Stimulated activated effector memory CD8-positive, alpha-beta T cell treated with anti-CD3 and anti-CD28 coated beads, Interleukin-12 subunit alpha, Interleukin-12 subunit beta, amount 100 ng/mL, for 72 hours (primary cell): ENCODE data around the gene PLCB1.

Source experiments
- ATAC-seq: fragments of 150-1000 bp; cut with Tn5 transposase; 2 replicates; pipeline ENCODE4 v1.10.0; 2021
- DNase-seq, 2 donors: peaks; one replicate each; pipeline ENCODE4 v3.0.0; 2021 to 2022; ENCODE audit warnings: low spot score in 2 of 2
- H3K27ac Mint-ChIP-seq: one replicate; pipeline ENCODE4 v1.8.0; 2022; ENCODE audit warnings: mild to moderate bottlenecking, mixed read lengths
- H3K36me3 Mint-ChIP-seq: one replicate; pipeline ENCODE4 v1.8.0; 2022; ENCODE audit warnings: mild to moderate bottlenecking, mixed read lengths
- H3K4me1 Mint-ChIP-seq: one replicate; pipeline ENCODE4 v1.8.0; 2022; ENCODE audit warnings: mixed read lengths
- H3K4me3 Mint-ChIP-seq: one replicate; pipeline ENCODE4 v1.8.0; 2022; ENCODE audit warnings: mild to moderate bottlenecking, mixed read lengths
- H3K9me3 Mint-ChIP-seq: one replicate; pipeline ENCODE4 v1.8.0; 2022; ENCODE audit warnings: mixed read lengths

PLCB1 gene

GRCh38 chr20:8898823-8899222, 766.8 kb downstream of the PLCB1 start:
- Mint-ChIP-seq H3K4me3 (no peak overlapping the region), H3K27ac (no peak overlapping the region)

DNA sequence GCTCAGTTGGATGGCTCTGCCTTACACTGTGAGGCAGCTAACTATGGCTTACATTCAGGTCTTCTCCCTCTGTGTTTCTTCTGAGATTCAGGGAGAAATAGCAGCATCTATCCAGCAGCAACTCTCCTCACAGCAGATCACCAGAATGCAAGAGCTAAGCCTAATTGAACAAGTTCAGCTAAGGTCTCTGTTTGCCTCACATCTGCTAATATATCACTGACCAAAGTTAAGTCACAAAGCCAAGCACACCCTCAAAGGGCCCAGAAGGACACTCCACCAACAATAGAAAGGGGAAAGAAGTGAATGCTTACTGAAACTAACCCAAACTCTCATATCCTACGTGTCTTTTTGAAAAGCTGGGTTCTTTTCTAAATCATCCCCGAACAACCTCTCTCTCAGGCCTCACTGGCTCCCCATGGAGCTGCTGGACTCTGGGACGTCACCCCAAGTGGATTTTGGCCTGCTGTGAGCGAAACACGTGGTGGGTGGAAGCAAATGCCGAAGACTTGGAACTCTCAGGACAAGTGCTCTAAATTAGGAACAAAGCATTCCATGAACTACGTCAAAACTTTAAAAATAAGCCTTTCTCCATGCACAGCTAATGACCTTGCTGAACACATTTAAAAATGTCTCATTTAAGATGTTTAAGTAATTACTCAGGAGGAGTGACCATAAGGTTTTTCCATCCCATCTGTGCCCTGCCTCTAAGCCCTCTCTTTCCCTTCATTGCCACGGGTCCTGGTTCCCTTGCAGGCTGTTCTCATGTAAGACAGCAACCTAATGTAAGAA, 769.4 kb downstream of the PLCB1 start:
- Mint-ChIP-seq H3K4me3 (no peak overlapping the region), H3K4me1 (no peaks in the 10 kb centered on the region), H3K36me3 (no peaks in the 10 kb centered on the region), H3K9me3 (no peaks in the 10 kb centered on the region), H3K27ac (no peak overlapping the region)
- ATAC-seq, result no peak
- no peak for DNase-seq

More at GRCh38 chr20:8898823-8899222, 766.8 kb downstream of the PLCB1 start:
- H3K9me3 Mint-ChIP-seq, result peaks cover 15% of the 10 kb centered on the region
- no peaks in the 10 kb centered on the region for H3K4me1 Mint-ChIP-seq
- no peak for DNase-seq
- no peaks in the 10 kb centered on the region for H3K36me3 Mint-ChIP-seq
- no peak for ATAC-seq

DNA sequence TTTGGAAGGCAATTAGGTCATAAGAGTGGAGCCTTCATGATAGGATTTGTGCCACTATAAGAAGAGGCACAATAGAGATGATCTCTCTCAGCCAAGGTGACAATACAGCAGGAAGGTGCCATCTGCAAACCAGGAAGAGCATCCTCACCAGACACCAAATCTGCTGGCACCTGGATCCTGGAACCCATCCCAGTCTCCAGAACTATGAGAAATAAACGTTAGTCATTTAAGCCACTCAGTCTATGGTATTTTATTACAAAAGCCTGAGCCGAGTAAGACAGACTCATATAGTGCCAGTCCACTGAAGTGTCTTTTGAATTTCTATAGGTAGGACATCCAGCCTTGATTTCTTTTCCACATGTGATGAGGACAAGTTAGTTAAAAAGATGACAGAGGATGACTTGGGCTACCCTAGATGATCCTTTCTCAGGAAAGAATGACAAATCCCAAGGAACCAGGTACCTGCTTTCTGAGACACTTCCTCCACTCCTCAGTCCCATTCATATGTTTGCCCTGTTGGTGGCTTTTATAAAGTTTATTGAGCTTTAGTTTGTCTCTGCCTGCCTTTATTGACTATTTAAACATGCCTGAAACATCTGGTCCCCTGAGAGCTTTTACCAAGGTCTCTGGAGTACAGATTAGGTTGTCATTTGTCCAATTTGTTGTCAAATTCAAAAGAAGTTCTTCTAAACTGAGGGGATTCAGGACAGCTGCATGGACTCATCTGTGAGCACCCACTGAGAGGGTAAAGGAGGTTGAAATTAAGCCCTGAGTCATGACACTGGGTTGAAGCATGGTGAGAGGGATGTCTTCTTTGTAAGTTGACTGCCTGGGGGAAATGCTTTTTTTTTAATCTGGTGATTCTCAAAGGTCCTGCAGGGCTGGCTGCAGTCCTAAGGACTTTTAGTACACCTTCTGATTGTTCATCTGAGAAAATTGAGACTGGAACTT, 771.9 kb downstream of the PLCB1 start:
- Mint-ChIP-seq H3K4me3 (no peak overlapping the region), H3K4me1 (no peaks in the 10 kb centered on the region), H3K27ac (no peak overlapping the region), H3K36me3 (no peaks in the 10 kb centered on the region), H3K9me3 (no peaks in the 10 kb centered on the region)
- no peak for ATAC-seq
- DNase-seq, result no peak

GRCh38 chr20:8909596-8909995, 777.5 kb downstream of the PLCB1 start:
- Mint-ChIP-seq H3K27ac (no peak overlapping the region), H3K4me1 (no peaks in the 10 kb centered on the region), H3K9me3 (peaks cover 3% of the 10 kb centered on the region), H3K36me3 (no peaks in the 10 kb centered on the region), H3K4me3 (no peak overlapping the region)
- no peak for ATAC-seq
- no peak for DNase-seq

DNA sequence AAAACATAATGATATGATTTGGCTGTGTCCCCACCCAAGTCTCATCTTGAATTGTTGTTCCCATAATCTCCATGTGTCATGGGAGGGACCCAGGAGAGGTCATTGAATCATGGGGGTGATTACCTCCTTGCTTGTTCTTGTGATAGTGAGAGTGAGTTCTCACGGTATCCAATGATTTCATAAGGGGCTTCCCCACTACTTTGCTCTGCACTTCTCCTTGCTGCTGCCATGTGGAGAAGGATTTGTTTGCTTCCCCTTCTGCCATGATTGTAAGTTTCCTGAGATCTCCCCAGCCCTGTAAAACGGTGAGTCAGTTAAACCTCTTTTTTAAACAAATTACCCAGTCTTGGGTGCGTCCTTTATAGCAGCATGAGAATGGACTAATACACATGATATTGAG, 780.0 kb downstream of the PLCB1 start:
- no peak overlapping the region for H3K4me3 Mint-ChIP-seq
- no peaks in the 10 kb centered on the region for H3K4me1 Mint-ChIP-seq
- H3K9me3 Mint-ChIP-seq, result peaks cover 11% of the 10 kb centered on the region
- DNase-seq (no peak), ATAC-seq (no peak)
- no peak overlapping the region for H3K27ac Mint-ChIP-seq
- H3K36me3 Mint-ChIP-seq, result no peaks in the 10 kb centered on the region

- Mint-ChIP-seq H3K4me3 (no peak overlapping the region), H3K4me1 (no peaks in the 10 kb centered on the region), H3K9me3 (peaks cover 11% of the 10 kb centered on the region), H3K36me3 (no peaks in the 10 kb centered on the region), H3K27ac (no peak overlapping the region)
- DNase-seq (no peak), ATAC-seq (no peak)
Observed at GRCh38 chr20:8912731-8913130, 780.7 kb downstream of the PLCB1 start.

DNA sequence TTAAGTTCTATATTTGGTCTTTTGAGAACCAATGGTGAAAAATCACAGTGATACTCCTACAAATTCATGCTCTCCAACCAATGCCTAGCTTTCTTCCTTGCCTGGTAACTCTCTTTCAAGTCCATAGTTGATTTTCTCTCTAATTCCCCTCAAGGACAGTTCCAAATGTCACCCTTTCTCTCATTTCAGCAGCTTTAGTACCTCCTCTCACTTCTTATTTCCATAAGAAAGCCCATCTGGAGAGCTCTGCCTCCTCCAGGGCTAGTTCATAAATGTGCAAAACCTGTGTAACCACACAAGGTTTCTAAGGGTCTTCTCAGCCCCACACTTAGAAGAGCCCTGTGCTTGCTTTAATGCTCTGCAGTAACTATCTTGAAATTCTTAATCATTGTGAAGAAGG, 781.4 kb downstream of the PLCB1 start:
- no peak for DNase-seq
- H3K4me1 Mint-ChIP-seq, result no peaks in the 10 kb centered on the region
- ATAC-seq, result no peak
- peaks cover 11% of the 10 kb centered on the region for H3K9me3 Mint-ChIP-seq
- H3K36me3 Mint-ChIP-seq, result no peaks in the 10 kb centered on the region
- H3K27ac Mint-ChIP-seq, result no peak overlapping the region
- no peak overlapping the region for H3K4me3 Mint-ChIP-seq

DNA sequence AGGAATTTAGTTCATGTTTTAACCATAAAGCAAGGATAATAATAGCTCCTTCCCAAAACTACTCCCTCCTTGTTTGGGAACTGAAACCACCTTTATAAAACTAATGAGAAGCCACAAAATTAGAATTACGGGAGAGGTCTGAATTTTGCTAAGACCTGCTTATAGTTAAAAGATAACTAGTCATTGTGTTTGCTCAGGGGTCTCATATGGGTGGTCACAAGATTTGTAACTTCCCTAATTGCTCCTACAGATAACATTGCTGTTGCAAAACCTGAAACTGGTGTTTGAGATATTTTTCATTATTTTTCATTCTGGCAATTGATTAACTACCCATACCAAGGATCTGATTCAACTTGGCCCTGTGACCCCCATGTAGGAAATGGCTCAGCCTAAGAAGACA, 782.4 kb downstream of the PLCB1 start:
- no peak overlapping the region for H3K27ac Mint-ChIP-seq

GRCh38 chr20:8917084-8917483, 785.0 kb downstream of the PLCB1 start:
- DNase-seq (no peak), ATAC-seq (no peak)
- Mint-ChIP-seq H3K36me3 (no peaks in the 10 kb centered on the region), H3K27ac (no peak overlapping the region), H3K9me3 (peaks cover 11% of the 10 kb centered on the region), H3K4me3 (no peak overlapping the region), H3K4me1 (no peaks in the 10 kb centered on the region)

More for the DNA sequence above, 782.4 kb downstream of the PLCB1 start:
- Mint-ChIP-seq H3K9me3 (peaks cover 11% of the 10 kb centered on the region), H3K36me3 (no peaks in the 10 kb centered on the region), H3K4me1 (no peaks in the 10 kb centered on the region), H3K4me3 (no peak overlapping the region)
- DNase-seq (no peak), ATAC-seq (no peak)

- H3K27ac Mint-ChIP-seq, result no peak overlapping the region
- peaks cover 15% of the 10 kb centered on the region for H3K9me3 Mint-ChIP-seq
- H3K4me1 Mint-ChIP-seq, result no peaks in the 10 kb centered on the region
- DNase-seq (no peak), ATAC-seq (no peak)
- no peak overlapping the region for H3K4me3 Mint-ChIP-seq
- H3K36me3 Mint-ChIP-seq, result no peaks in the 10 kb centered on the region
Observed at GRCh38 chr20:8918145-8918544, 786.1 kb downstream of the PLCB1 start.

DNA sequence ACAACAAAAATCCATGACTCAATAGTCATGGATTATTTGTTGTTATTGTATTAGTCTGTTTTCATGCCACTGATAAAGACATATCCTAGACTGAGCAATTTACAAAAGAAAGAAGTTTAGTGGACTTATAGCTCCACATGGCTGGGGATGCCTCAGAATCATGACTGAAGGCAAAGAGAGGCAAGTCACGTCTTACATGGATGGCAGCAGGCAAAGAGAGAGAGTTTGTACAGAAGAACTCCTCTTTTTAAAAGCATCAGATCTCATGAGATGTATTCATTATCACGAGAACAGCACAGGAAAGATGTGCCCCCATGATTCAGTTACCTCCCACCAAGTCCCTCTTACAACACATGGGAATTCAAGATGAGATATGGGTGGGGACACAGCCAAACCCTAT, 792.5 kb downstream of the PLCB1 start:
- no peaks in the 10 kb centered on the region for H3K4me1 Mint-ChIP-seq
- DNase-seq (no peak), ATAC-seq (no peak)
- H3K9me3 Mint-ChIP-seq, result peaks cover 7% of the 10 kb centered on the region
- no peak overlapping the region for H3K4me3 Mint-ChIP-seq
- H3K36me3 Mint-ChIP-seq, result no peaks in the 10 kb centered on the region
- no peak overlapping the region for H3K27ac Mint-ChIP-seq

GRCh38 chr20:8930726-8931125, 798.7 kb downstream of the PLCB1 start:
- no peak overlapping the region for H3K27ac Mint-ChIP-seq
- DNase-seq, result no peak
- ATAC-seq, result no peak
- no peaks in the 10 kb centered on the region for H3K4me1 Mint-ChIP-seq
- peaks cover 2% of the 10 kb centered on the region for H3K9me3 Mint-ChIP-seq
- no peak overlapping the region for H3K4me3 Mint-ChIP-seq
- no peaks in the 10 kb centered on the region for H3K36me3 Mint-ChIP-seq

GRCh38 chr20:8932192-8933165, 800.4 kb downstream of the PLCB1 start:
- Mint-ChIP-seq H3K27ac (no peak overlapping the region), H3K9me3 (peaks cover 5% of the 10 kb centered on the region), H3K4me1 (no peaks in the 10 kb centered on the region), H3K4me3 (no peak overlapping the region), H3K36me3 (no peaks in the 10 kb centered on the region)
- DNase-seq (no peak), ATAC-seq (peak; percentile 65)

DNA sequence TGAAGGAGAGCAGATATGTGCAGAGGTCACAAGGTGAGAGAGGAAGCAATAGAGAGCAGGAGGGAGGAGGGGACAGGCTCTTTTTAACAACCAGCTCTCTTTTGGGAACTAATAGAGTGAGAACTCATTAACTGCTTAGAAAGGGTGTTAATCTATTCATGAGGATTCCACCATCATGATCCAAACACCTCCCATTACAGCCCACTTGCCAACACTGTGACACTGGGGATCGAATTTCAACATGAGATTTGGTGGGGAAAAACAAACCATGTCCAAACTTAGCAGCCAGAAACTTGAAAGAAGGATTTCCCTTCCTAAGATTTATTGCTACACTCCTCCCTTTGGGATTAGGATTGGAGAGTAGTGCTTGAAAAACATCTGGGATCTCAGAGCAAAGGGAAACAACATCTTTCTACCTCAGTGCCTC, 801.3 kb downstream of the PLCB1 start:
- Mint-ChIP-seq H3K9me3 (peaks cover 5% of the 10 kb centered on the region), H3K4me1 (no peaks in the 10 kb centered on the region), H3K4me3 (no peak overlapping the region), H3K36me3 (no peaks in the 10 kb centered on the region), H3K27ac (no peak overlapping the region)
- ATAC-seq (no peak), DNase-seq (no peak)

GRCh38 chr20:8934362-8934761, 802.3 kb downstream of the PLCB1 start:
- peaks cover 5% of the 10 kb centered on the region for H3K9me3 Mint-ChIP-seq
- ATAC-seq, result no peak
- H3K4me3 Mint-ChIP-seq, result no peak overlapping the region
- no peak overlapping the region for H3K27ac Mint-ChIP-seq
- no peaks in the 10 kb centered on the region for H3K36me3 Mint-ChIP-seq
- no peaks in the 10 kb centered on the region for H3K4me1 Mint-ChIP-seq
- no peak for DNase-seq
